Superior temporal gyrus (tissue), 1 donor: ENCODE data around the gene CPNE9.
"Not testable (repeated sequence)": the region's sequence is repeated elsewhere in the genome, so short reads cannot be mapped to it uniquely, and the experiment has no call there.

Source experiments
- DNase-seq: peaks from one replicate; pipeline ENCODE4 v3.0.0-alpha.2; 2016; ENCODE audit errors: extremely low spot score

The CPNE9 gene

GRCh38 chr3:9746330-9746729, 42.7 kb downstream of the CPNE9 start:
- peak; percentile 47 for DNase-seq

DNA sequence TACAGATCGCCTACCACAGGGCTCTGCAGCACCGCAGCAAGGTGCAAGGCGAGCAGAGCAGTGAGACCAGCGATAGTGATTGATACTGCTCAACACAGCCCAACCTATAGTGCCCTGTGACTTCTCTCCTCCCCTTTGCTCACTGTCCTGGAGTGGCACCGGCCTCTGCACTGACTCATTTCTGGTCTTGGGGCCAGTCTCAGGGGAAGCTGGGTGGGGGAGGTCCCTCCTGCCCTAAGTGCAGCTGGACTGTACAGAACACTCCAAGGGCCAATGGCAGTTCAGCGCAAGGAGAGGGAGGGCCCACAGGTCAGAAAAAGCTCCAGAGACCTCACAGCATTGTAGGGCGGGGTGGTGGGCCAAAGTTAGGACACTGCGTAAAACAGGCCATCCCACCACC, 43.6 kb downstream of the CPNE9 start:
- DNase-seq = no peak

- no peak for DNase-seq
These were observed 44.4 kb downstream of the CPNE9 start for GRCh38 chr3:9748031-9748430.

DNA sequence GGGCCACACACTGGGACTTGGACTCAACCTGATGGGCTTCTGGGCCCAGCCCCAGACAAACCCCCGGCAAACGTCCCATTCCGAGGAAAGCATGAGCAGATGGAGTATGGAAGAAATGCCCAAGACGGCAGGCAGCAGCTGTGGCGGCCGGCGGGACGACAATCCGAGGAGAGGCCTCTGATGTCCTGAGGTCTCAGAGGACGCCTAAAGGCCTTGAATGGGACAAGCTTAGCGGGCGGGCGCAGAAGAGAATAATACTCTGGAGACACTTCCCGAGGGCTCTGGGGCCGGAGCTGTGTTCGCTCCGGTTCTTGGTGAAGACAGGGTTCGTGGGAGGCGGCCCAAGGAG, 45.6 kb downstream of the CPNE9 start:
- DNase-seq = no peak

- peak; percentile 98 for DNase-seq
These were observed 46.3 kb downstream of the CPNE9 start, which contains the start of gene OGG1 for GRCh38 chr3:9749645-9750555. Gene OGG1, plus strand, starts transcription at chr3:9749952. Its CDS starts 335 bp downstream, at chr3:9750287.

DNA sequence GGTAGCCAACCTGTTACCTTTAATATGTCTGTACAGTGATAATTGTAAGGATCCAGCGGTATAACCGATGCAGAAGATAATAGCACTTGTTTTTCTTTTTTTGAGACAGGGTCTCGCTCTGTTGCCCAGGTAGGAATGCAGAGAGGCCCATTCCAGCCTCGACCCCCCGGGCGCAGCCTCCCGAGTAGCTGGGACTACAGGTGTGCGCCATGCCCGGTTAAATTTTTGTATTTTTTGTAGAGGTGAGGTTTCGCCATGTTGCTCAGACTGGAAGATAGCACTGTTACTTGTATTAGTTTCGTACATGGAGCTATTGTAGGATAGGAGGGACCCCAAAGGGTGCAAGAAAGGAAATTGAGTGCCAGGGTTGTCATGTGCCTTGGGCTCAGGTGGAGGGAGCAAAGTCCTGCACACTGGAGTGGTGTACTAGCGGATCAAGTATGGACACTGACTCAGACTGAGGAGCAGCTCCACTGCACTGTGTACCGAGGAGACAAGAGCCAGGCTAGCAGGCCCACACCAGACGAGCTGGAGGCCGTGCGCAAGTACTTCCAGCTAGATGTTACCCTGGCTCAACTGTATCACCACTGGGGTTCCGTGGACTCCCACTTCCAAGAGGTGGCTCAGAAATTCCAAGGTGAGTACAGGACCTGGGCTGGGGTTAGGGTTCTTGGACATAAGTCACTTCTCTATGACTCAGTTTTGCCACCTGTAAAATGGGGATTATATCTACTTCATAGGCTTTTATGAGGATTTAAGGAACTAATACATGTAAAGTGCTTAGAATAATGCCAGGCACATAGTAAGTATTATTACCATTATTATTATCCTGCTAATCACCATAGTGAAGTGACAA, 47.2 kb downstream of the CPNE9 start:
- no peak for DNase-seq

GRCh38 chr3:9754678-9755077, 51.0 kb downstream of the CPNE9 start:
- DNase-seq = no peak

DNA sequence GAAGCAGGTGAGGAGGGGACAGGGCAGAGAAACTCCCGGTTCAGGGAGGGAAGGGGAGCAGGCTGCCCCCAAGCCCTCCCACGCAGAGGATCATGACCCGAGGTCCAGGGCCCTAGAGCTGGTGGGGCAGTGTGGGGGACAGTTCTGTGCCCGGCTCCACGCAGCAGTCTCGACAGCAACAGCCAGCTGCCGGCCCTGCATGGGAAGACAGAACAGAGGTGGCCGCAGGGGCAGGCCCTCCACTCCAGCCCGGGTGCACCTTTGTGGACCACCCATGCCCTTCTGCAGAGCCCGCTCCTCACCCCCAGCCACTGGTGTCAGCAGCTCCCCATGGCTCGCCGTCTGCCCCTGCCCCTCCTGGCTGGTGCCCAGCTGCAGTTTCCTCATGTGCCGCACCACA, 53.8 kb downstream of the CPNE9 start:
- no peak for DNase-seq

DNA sequence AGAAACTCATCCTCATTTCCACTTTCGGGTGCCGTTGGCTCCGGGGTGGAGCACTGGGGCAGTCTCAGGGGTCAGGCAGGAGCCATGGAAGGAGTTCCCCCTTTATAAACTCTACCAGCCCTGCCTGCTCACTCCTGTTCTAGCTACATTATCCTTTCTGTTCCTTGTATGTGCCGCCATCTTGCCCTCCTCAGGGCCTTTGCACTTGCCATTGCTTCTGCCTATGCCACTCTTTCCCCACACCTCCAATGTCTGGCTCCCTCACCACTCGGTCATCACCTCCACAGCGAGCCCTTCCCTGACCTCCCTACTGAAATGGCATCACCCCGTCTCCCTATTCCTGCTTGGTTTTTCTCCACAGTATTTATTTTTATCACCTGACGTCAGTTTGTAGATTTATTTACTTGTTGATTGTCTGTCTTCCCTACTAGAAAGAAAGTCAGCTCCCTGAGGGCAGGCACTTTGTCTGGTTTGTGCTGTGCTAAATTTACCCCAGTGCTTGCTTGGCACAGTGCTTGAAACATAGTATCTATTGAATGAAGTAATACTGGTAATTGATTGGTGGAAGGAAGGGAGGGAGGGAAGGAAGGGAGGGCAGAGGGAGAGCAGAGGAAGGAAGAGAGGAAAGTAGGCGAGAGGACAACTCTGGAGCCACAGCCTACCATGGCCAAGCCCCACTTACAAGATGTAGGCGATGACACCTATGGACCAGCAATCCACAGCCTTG, 57.3 kb downstream of the CPNE9 start:
- no peak for DNase-seq

DNA sequence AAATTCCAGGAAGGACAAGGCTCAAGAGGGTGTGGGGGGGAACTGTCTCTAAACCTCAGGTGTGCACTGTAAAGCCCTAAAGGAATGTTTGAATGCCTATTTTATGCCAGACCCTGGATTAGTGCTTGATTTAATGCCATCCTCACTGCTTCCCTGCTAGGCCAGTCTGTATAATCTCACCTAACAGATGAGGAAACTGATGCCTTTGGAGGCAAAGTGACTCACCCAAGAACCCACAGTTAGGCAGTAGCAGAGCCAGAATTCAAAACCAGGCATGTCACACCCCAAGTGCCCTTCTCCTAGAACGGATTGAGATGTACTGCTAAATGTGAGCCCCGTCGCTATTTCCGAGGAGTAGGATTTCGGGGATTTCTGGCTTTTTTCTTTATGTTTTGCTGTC, 58.3 kb downstream of the CPNE9 start:
- DNase-seq = no peak

DNA sequence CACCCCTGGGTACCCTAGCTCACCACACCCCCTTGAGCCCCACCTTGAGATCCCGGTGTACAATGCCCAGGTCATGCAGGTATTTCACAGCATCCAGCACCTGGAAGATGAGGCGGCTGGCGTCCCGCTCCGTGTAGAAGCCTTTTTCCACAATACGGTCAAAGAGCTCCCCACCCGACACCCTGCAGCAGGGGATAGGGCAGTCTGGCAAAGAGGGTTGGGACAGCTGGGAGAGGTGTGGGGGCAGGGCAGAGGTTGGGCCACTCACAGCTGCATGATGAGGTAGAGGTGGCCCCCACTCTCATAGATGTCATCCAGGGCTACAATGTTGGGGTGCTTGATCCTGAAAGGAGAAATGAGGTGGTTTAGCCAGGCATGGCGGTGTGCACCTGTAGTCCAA, 59.2 kb downstream of the CPNE9 start:
- DNase-seq = no peak

GRCh38 chr3:9765865-9766264, 62.2 kb downstream of the CPNE9 start:
- no peak for DNase-seq

DNA sequence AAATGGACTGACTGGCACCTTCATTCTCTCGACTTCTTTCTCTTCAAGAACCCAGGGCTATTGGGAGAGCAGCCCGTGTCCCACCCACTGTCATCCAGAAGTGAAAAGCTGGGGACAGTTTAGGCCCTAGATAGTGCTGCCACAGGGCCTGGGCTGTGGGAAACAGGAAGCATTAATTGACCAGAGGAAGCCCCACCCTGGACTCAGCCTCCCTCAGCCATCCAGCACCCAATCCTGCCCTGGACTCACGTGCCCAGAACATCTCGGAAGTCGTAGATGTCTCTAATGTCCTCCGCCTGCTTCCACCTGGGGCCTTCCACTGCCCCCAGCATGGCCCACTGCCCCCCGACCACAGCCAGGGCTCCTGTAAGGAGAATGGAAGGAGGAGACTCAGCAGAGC, 63.8 kb downstream of the CPNE9 start:
- no peak for DNase-seq

GRCh38 chr3:9768141-9768775, 64.6 kb downstream of the CPNE9 start:
- DNase-seq = no peak

DNA sequence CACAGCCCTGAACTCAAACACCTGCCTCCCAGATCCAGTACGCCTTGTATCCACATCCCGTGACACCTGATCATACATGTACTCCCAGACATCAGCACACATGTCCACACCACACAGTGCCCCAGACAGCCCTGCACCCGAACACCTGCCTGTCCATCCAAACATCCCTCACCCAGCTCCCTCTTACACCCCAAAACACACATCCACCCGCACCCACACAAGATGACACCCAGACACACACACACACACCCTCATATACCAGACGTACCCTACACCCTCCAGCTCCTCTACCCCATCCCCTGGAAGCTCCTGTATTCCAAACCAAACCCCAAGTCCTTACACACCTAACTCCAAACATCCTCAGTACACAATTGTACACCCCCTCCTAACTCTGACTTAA, 65.4 kb downstream of the CPNE9 start:
- DNase-seq = no peak

- DNase-seq = peak; percentile 64
These were observed 66.0 kb downstream of the CPNE9 start, which contains the start of gene CAMK1 for GRCh38 chr3:9769426-9770275. Gene CAMK1, minus strand, starts transcription at chr3:9769947. Its CDS starts 2,198 bp downstream, at chr3:9767749.

DNA sequence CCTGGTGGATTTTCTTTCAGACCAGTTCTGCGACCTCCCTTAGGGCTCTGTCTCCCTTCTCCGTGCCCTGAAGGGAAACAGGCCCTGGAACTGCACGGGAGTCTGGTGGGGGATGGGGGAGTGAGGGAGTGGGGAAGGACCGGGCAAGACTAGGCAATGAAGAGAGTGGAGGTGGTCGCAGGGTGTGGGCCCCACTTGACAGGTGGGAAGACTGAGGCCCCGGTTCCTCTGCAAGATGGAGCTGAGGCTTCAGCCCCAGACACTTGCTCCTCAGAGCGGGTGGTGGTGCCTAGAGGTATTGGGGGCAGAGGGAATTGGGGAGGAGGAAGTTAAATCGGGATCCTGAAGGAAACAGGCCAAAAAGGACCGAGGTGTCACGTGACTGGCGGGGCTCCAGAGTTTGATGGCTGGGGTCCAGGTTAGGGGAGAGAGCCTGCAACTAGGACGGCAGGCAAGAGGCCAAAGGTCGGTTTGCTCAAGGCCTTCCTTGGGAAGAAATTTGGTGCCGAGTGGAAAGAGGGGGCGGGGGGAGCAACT, 66.7 kb downstream of the CPNE9 start:
- no peak for DNase-seq

- DNase-seq = not testable (repeated sequence)
These were observed 67.4 kb downstream of the CPNE9 start for GRCh38 chr3:9771007-9771406.

GRCh38 chr3:9776896-9777693, 73.5 kb downstream of the CPNE9 start:
- no peak for DNase-seq

GRCh38 chr3:9777694-9778021, 74.0 kb downstream of the CPNE9 start:
- DNase-seq = peak; percentile 73
